Tibial nerve (tissue), 4 donors: ENCODE data around the gene SLAIN2. TPM values are rescaled to one million over a fixed set of nuclear protein-coding genes. Genes with fewer than 3 reads are reported as not detected.

ENCODE experiments used
- DNase-seq, 2 donors: peaks; one replicate each; pipeline ENCODE4 v3.0.0-alpha.2; 2019; ENCODE audit warnings: low spot score in 2 of 2
- H3K27ac ChIP-seq, 4 donors: fragments of 200-600 bp; sonication (generic) in 3 of 4; one replicate each; pipeline ENCODE4 v1.5.1; 2017 to 2019; ENCODE audit warnings: mild to moderate bottlenecking in 1 of 4
- H3K27me3 ChIP-seq, 2 donors: fragments of 200-600 bp; sonication (generic) in 1 of 2; one replicate each; pipeline versions ENCODE4 v1.5.1 to v1.6.0; 2017 to 2019
- H3K36me3 ChIP-seq, 3 donors: fragments of 200-600 bp; sonication (generic); one replicate each; pipeline ENCODE4 v1.5.1; 2018 to 2019
- H3K4me1 ChIP-seq, 4 donors: fragments of 200-600 bp; sonication (generic) in 3 of 4; one replicate each; pipeline ENCODE4 v1.5.1; 2017 to 2019
- H3K4me3 ChIP-seq, 4 donors: fragments of 200-600 bp; sonication (generic) in 3 of 4; one replicate each; pipeline ENCODE4 v1.5.1; 2017 to 2019; ENCODE audit warnings: mild to moderate bottlenecking in 1 of 4, moderate library complexity in 1 of 4
- H3K9me3 ChIP-seq, 4 donors: fragments of 200-600 bp; sonication (generic) in 3 of 4; one replicate each; pipeline ENCODE4 v1.5.1; 2017 to 2019
- EP300 ChIP-seq, 2 donors: sonication (generic); formaldehyde crosslinking; IDR thresholded peaks; one replicate each; pipeline ENCODE4 v1.6.1; 2017; ENCODE audit warnings: antibody characterized with exemption in 2 of 2, mild to moderate bottlenecking in 1 of 2
- POLR2A ChIP-seq, 2 donors: fragments of 450-650 bp; IDR thresholded peaks; one replicate each; pipeline ENCODE4 v1.6.1; 2017; ENCODE audit warnings: antibody characterized with exemption in 2 of 2, mild to moderate bottlenecking in 2 of 2, moderate library complexity in 2 of 2
- WGBS, 2 donors: methylation state at CpG; one replicate each; pipeline ENCODE4 v1.1.5; 2018; 5-methylcytosine and 5-hydroxymethylcytosine counted together
- total RNA-seq, 4 donors: library from RNA; depleted of rRNA; stranded (reverse); fragments of >200 nt; gene quantifications; one replicate each; pipeline ENCODE4 v1.1.0, GENCODE V29; 2016
- TF ChIP-seq, protein P1 (sequence below), 5 experiments: fragments of 200-600 bp in 3 of 5; fragments of 450-650 bp in 2 of 5; sonication (generic) in 3 of 5; IDR thresholded peaks; one replicate each; pipeline ENCODE4 v1.5.1; 2016 to 2019; ENCODE audit warnings: antibody characterized with exemption in 5 of 5, mild to moderate bottlenecking in 3 of 5, moderate library complexity in 2 of 5

The SLAIN2 gene
- total RNA-seq, 4 donors from 2014 or later = 23.4 to 53.8 (median 33.8) TPM

DNA sequence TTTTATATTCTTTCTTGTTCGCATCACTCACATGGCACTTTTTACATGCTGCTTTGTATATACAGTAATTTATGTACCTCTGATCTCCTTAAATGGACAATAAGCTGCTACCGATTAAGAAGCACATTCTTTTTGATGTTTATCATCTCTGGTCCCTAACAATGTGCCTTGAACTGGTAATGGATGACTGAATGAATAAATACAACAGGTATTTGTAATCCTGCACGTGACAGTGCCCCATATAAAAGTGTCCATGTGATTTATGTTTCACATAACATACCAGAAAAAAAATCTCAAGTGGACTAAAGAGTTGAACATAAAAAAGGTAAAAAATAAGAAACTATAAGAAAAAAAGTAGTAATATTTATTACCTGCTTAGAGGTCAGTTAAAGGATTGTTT, 7.7 kb upstream of the SLAIN2 start:
- TF ChIP-seq, protein P1, sequence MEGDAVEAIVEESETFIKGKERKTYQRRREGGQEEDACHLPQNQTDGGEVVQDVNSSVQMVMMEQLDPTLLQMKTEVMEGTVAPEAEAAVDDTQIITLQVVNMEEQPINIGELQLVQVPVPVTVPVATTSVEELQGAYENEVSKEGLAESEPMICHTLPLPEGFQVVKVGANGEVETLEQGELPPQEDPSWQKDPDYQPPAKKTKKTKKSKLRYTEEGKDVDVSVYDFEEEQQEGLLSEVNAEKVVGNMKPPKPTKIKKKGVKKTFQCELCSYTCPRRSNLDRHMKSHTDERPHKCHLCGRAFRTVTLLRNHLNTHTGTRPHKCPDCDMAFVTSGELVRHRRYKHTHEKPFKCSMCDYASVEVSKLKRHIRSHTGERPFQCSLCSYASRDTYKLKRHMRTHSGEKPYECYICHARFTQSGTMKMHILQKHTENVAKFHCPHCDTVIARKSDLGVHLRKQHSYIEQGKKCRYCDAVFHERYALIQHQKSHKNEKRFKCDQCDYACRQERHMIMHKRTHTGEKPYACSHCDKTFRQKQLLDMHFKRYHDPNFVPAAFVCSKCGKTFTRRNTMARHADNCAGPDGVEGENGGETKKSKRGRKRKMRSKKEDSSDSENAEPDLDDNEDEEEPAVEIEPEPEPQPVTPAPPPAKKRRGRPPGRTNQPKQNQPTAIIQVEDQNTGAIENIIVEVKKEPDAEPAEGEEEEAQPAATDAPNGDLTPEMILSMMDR (IDR thresholded peaks at IDR 0.05) = no peak
- no peak for TF ChIP-seq EP300 (IDR thresholded peaks at IDR 0.05)
- no peak for TF ChIP-seq POLR2A (IDR thresholded peaks at IDR 0.05)
- no peak overlapping the region for H3K4me3 ChIP-seq
- H3K4me1 ChIP-seq = peaks cover 0 to 17% (median 2%) of the 10 kb centered on the region in 4 donors
- no peaks in the 10 kb centered on the region for H3K27me3 ChIP-seq
- no peak for DNase-seq
- no peaks in the 10 kb centered on the region for H3K9me3 ChIP-seq
- no peaks in the 10 kb centered on the region for H3K36me3 ChIP-seq
- H3K27ac ChIP-seq = no peak overlapping the region
- WGBS, 2 donors = 58 to 65% methylated on average over 3 of the region's 3 CpGs

DNA sequence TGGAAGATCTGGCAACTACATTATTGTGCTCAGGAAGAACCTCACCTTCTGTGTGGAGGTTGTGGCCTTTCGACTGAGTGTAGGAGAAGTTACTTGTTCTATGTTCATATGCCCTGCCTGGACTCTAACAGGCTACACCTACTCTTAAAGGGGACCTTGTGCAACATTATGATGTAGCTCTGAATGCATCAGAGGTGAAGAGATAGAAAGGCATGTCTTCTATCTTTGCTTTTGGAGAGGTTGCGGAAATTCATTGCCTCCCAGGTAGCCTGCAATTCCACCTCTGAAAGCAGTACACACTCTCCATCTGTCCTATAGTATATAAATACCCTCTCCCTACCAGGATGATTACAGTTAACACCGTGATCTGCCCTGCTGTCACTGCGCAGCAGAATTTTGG, 7.1 kb upstream of the SLAIN2 start:
- no peaks in the 10 kb centered on the region for H3K27me3 ChIP-seq
- no peak overlapping the region for H3K4me3 ChIP-seq
- 90 to 93% methylated on average over 4 of the region's 4 CpGs for WGBS, 2 donors
- DNase-seq = no peak
- H3K4me1 ChIP-seq = peaks cover 0 to 17% (median 2%) of the 10 kb centered on the region in 4 donors
- no peaks in the 10 kb centered on the region for H3K36me3 ChIP-seq
- no peak for TF ChIP-seq EP300 (IDR thresholded peaks at IDR 0.05)
- no peak for TF ChIP-seq POLR2A (IDR thresholded peaks at IDR 0.05)
- TF ChIP-seq, protein P1 (IDR thresholded peaks at IDR 0.05) = no peak
- no peak overlapping the region for H3K27ac ChIP-seq
- no peaks in the 10 kb centered on the region for H3K9me3 ChIP-seq

DNA sequence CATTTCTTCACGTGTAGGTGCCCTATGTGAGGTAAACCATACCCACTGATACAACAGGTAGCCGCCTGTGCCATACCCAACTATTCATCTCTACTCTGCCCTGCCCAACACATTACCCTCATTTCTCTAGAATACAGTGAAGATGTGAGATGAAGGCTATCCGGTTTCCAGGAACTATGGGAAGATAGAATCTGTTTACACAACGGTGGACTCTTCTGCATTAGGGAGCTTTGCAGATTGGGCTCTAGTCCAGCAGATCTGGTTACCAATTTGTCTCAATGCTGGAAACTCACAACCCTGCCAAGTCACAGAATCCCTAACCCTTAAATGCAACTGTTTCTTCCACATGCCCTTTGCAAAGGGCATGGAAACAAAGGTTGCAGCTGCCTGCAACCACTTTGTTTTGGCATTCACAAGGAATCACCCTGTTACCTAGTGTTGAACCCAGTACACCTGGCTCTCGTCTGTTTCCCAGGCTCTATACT, 6.4 kb upstream of the SLAIN2 start:
- no peak overlapping the region for H3K27ac ChIP-seq
- H3K4me1 ChIP-seq = peaks cover 0 to 12% (median 2%) of the 10 kb centered on the region in 4 donors
- H3K36me3 ChIP-seq = no peaks in the 10 kb centered on the region
- H3K27me3 ChIP-seq = no peaks in the 10 kb centered on the region
- no peak overlapping the region for H3K4me3 ChIP-seq
- TF ChIP-seq EP300 (IDR thresholded peaks at IDR 0.05) (no peak), POLR2A (IDR thresholded peaks at IDR 0.05) (no peak)
- TF ChIP-seq, protein P1 (IDR thresholded peaks at IDR 0.05) = no peak
- no peaks in the 10 kb centered on the region for H3K9me3 ChIP-seq
- WGBS, 2 donors = 74 to 82% methylated on average over 5 of the region's 5 CpGs
- DNase-seq = no peak

DNA sequence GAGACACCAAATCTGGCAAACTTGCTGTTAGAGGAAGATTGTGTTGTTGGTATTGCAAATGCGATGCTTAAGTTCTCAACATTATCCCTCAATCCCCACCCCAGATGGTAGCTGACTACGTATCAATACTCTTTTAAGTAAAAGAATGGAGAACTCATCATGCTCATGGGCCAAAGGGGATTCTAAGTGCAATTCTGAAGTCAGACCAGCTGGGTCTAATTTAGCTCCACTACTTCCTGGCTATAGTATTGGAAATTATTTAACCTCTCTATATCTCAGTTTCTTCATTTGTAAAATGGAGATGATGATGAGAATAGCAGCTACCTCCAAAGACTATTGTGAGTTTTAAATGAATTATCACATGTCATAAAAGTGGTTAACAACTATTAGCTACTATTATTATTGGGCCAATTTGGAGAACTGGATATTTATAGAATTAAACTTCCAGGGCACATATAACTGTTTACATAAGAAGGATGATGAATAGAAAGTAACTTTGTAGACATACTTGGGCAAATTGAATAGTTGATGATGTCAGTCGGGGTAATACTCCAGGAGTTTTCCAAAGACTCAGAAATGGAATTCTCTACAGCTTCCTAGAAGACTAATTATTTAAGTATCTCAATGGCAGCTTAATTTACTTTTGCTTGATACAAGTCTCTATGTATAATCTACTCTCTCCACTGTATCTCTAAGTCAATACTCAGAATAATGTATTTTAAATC, 5.0 kb upstream of the SLAIN2 start:
- Histone ChIP-seq H3K27me3 (no peaks in the 10 kb centered on the region), H3K4me1 (peaks cover 0 to 7% (median 0%) of the 10 kb centered on the region in 4 donors), H3K9me3 (no peaks in the 10 kb centered on the region), H3K27ac (no peak overlapping the region), H3K36me3 (no peaks in the 10 kb centered on the region), H3K4me3 (no peak overlapping the region)
- WGBS, 2 donors = 82% methylated on average over 3 of the region's 3 CpGs
- TF ChIP-seq, protein P1 (IDR thresholded peaks at IDR 0.05) = no peak
- TF ChIP-seq POLR2A (IDR thresholded peaks at IDR 0.05) (no peak), EP300 (IDR thresholded peaks at IDR 0.05) (no peak)
- DNase-seq = no peak

DNA sequence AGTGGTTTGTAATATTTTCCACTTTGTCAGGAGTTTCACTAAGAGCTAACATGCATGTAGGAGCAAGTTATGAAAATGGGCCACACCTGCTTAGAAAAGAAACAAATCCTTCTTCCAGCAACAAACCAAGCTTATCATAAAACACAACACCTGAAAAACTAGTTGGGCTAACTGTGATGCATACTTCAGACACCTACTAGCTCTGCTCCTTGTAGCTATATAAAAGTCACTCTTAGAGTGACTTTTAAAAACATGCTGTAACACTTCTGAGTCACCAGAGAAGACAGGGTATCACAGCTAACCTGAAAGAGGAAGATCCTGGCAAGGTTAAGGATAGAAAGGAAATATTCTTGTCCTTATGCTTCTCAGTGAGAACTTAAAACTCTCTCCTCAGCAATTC, 3.6 kb upstream of the SLAIN2 start:
- Histone ChIP-seq H3K9me3 (no peaks in the 10 kb centered on the region), H3K27ac (no peak overlapping the region), H3K27me3 (no peaks in the 10 kb centered on the region), H3K36me3 (no peaks in the 10 kb centered on the region), H3K4me1 (peaks cover 0 to 12% (median 0%) of the 10 kb centered on the region in 4 donors), H3K4me3 (no peak overlapping the region)
- DNase-seq = no peak
- TF ChIP-seq EP300 (IDR thresholded peaks at IDR 0.05) (no peak), POLR2A (IDR thresholded peaks at IDR 0.05) (no peak)
- TF ChIP-seq, protein P1 (IDR thresholded peaks at IDR 0.05) = no peak
